OCI-LY7 (cell line): ENCODE results near the gene PILRB. TPM values are rescaled to one million over a fixed set of nuclear protein-coding genes. Genes with fewer than 3 reads are reported as not detected.

Experiments used
- BruUV-seq: library from RNA; stranded (reverse); fragments of 400-500 nt; replicated peaks from 2 replicates; lab custom pipeline; 2021; lab: Mats Ljungman, UMichigan
- CTCF ChIA-PET: fragments of 300-600 bp; sonication (Branson Sonifier 250); formaldehyde crosslinking; loops from one replicate; lab custom pipeline; 2022; ENCODE audit warnings: antibody characterized with exemption; ENCODE audit not compliant: unreplicated experiment; lab: Charles Lee
- POLR2A ChIA-PET: fragments of 300-600 bp; sonication (Branson Sonifier 250); formaldehyde crosslinking; loops from one replicate; lab custom pipeline; 2022; ENCODE audit warnings: antibody characterized with exemption; lab: Charles Lee
- DNase-seq: peaks from one replicate; pipeline ENCODE4 v3.0.0-alpha.2; 2015; ENCODE audit warnings: low spot score
- H2AFZ ChIP-seq: fragments of 200-600 bp; sonication (generic), shearing (Covaris generic); 2 replicates; pipeline ENCODE4 v1.6.1; 2014; ENCODE audit warnings: mild to moderate bottlenecking, antibody characterized with exemption, low read length, moderate library complexity
- H3K27ac ChIP-seq: fragments of 200-600 bp; sonication (generic); 2 replicates; pipeline ENCODE4 v1.5.1; 2014; ENCODE audit warnings: mixed run types, low read depth, mild to moderate bottlenecking, moderate library complexity, low read length, inconsistent platforms; ENCODE audit not compliant: poor library complexity, severe bottlenecking
- H3K36me3 ChIP-seq: fragments of 200-600 bp; sonication (generic); 2 replicates; pipeline ENCODE4 v1.6.1; 2014; ENCODE audit warnings: mild to moderate bottlenecking, antibody characterized with exemption, low read length, moderate library complexity, mixed read lengths; ENCODE audit not compliant: insufficient read depth
- H3K4me1 ChIP-seq: fragments of 200-600 bp; sonication (generic); 2 replicates; pipeline ENCODE4 v1.5.1; 2014; ENCODE audit warnings: mild to moderate bottlenecking, low read length; ENCODE audit not compliant: insufficient read depth, poor library complexity, severe bottlenecking
- H3K4me2 ChIP-seq: fragments of 200-600 bp; sonication (generic); 2 replicates; pipeline ENCODE4 v1.6.1; 2014; ENCODE audit warnings: mild to moderate bottlenecking, low read length
- H3K4me3 ChIP-seq: fragments of 200-600 bp; sonication (generic); 2 replicates; pipeline ENCODE4 v1.5.1; 2014; ENCODE audit warnings: mild to moderate bottlenecking, low read depth, low read length; ENCODE audit not compliant: poor library complexity, severe bottlenecking
- H3K79me2 ChIP-seq: fragments of 200-600 bp; sonication (generic); 2 replicates; pipeline ENCODE4 v1.6.1; 2016; ENCODE audit warnings: low read depth, mild to moderate bottlenecking, low read length, moderate library complexity, mixed read lengths; ENCODE audit not compliant: insufficient read depth
- H3K9me2 ChIP-seq: fragments of 200-600 bp; sonication (generic); 2 replicates; pipeline ENCODE4 v1.6.1; 2016; ENCODE audit warnings: mild to moderate bottlenecking, low read length, mixed read lengths; ENCODE audit not compliant: insufficient read depth
- H3K9me3 ChIP-seq: fragments of 200-600 bp; sonication (generic); 2 replicates; pipeline ENCODE4 v1.6.1; 2014; ENCODE audit warnings: mild to moderate bottlenecking, mixed run types, low read length, mixed read lengths
- H4K20me1 ChIP-seq: fragments of 200-600 bp; sonication (generic); 2 replicates; pipeline ENCODE4 v1.6.1; 2014; ENCODE audit warnings: mild to moderate bottlenecking, antibody characterized with exemption, low read length, moderate library complexity, mixed read lengths; ENCODE audit not compliant: insufficient read depth
- EZH2phosphoT487 ChIP-seq: fragments of 200-600 bp; sonication (generic); IDR thresholded peaks from 2 replicates; pipeline ENCODE4 v1.6.1; 2018; ENCODE audit warnings: low read depth, borderline replicate concordance, mild to moderate bottlenecking, mixed run types, antibody characterized with exemption, low read length, moderate library complexity, mixed read lengths
- intact Hi-C: fragments of 100-400 bp; cut with micrococcal nuclease; formaldehyde crosslinking; loops from one replicate; pipeline ENCODE4 v1.10.0; 2022; ENCODE audit not compliant: unreplicated experiment
- total RNA-seq, 2 experiments: library from RNA; depleted of rRNA in 1 of 2; stranded (reverse); fragments of >200 nt in 1 of 2; shearing (Covaris generic) in 1 of 2; gene quantifications; 2 replicates each; pipeline ENCODE4 v1.2.3, GENCODE V29; 2014 to 2022
- TF ChIP-seq, protein P1 (sequence below): fragments of 200-600 bp; sonication (generic); conservative IDR thresholded peaks from 2 replicates; pipeline ENCODE4 v1.5.1; 2014; ENCODE audit warnings: mild to moderate bottlenecking, antibody characterized with exemption, low read length, moderate library complexity, mixed read lengths

The PILRB gene
- total RNA-seq, 2 experiments from 2014 or later, result 95.0 to 102 TPM

DNA sequence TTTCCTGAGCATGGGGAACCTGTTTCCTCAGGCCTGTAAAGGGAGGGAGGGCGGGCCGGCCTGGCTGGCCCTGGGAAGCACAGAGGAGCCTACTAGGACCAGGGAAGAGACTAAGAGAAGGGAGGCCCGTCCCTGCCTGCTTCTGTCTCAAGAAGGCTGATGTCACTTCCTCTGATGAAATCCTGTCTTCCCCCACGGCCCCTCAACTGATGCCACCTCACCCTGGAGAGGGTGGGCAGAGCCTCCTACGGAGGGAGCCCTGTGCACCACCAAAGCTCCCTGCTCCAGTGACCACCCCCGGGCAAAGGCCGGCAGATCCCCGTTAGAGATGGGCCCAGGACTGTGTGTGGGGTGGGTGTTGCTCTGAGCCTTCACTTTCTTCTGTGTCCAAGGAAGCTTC lies 14.3 kb downstream of the PILRB start:
- Histone ChIP-seq H3K27ac (peak overlapping the region; percentile 22), H3K4me3 (no peak overlapping the region), H3K4me2 (peak overlapping the region; percentile 55), H3K9me2 (no peaks in the 10 kb centered on the region), H3K9me3 (no peaks in the 10 kb centered on the region), H4K20me1 (no peaks in the 10 kb centered on the region), H3K4me1 (peaks cover 68% of the 10 kb centered on the region), H3K79me2 (no peaks in the 10 kb centered on the region), H2AFZ (peak overlapping the region; percentile 31; the same call in 1 of the 2 replicates), H3K36me3 (peaks cover 16% of the 10 kb centered on the region)
- ChIA-PET CTCF (no interaction called here), POLR2A (interaction anchor here (1.4 kb wide), 1 partner anchor 31 kb away, joined by 3 read pairs; no protein-coding TSS in a partner anchor)
- DNase-seq, result peak; percentile 52
- intact Hi-C loops, result no loop called here
- no TSS peak for BruUV-seq
- TF ChIP-seq, protein P1, sequence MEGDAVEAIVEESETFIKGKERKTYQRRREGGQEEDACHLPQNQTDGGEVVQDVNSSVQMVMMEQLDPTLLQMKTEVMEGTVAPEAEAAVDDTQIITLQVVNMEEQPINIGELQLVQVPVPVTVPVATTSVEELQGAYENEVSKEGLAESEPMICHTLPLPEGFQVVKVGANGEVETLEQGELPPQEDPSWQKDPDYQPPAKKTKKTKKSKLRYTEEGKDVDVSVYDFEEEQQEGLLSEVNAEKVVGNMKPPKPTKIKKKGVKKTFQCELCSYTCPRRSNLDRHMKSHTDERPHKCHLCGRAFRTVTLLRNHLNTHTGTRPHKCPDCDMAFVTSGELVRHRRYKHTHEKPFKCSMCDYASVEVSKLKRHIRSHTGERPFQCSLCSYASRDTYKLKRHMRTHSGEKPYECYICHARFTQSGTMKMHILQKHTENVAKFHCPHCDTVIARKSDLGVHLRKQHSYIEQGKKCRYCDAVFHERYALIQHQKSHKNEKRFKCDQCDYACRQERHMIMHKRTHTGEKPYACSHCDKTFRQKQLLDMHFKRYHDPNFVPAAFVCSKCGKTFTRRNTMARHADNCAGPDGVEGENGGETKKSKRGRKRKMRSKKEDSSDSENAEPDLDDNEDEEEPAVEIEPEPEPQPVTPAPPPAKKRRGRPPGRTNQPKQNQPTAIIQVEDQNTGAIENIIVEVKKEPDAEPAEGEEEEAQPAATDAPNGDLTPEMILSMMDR, result no peak
- TF ChIP-seq EZH2phosphoT487, result no peak

DNA sequence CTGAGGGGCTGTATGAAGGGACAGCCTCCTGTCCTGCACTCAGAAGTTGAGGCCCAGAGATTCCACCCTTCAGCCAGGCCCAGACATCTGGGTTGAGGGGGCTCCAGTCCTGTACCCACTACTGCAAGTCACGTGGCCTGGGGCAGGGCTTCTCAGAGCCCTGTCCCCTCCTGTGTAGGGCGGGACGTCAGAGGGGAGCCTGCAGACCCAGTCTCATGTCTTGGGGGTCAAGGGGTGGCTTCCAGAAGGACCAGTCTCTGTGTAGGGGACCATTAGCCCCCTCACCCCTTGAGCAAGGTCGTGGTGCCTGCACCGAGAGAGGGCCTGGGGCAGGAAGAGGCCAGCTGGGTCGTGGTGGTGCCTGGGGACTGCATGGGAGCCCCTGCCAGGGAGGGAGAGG lies 14.8 kb downstream of the PILRB start:
- H3K4me1 ChIP-seq, result peaks cover 64% of the 10 kb centered on the region
- H2AFZ ChIP-seq, result peak overlapping the region; percentile 31; the same call in 1 of the 2 replicates
- no peaks in the 10 kb centered on the region for H3K9me3 ChIP-seq
- no peaks in the 10 kb centered on the region for H3K9me2 ChIP-seq
- peak overlapping the region; percentile 55 for H3K4me2 ChIP-seq
- no peaks in the 10 kb centered on the region for H4K20me1 ChIP-seq
- H3K36me3 ChIP-seq, result peaks cover 12% of the 10 kb centered on the region
- TF ChIP-seq, protein P1, result no peak
- no peak for TF ChIP-seq EZH2phosphoT487
- peak overlapping the region; percentile 22 for H3K27ac ChIP-seq
- no peak overlapping the region for H3K4me3 ChIP-seq
- no TSS peak for BruUV-seq
- no peak for DNase-seq
- H3K79me2 ChIP-seq, result no peaks in the 10 kb centered on the region
- intact Hi-C loops, result no loop called here
- POLR2A ChIA-PET, result interaction anchor here (1.4 kb wide), 1 partner anchor 30 kb away, joined by 3 read pairs; no protein-coding TSS in a partner anchor
- CTCF ChIA-PET, result no interaction called here

DNA sequence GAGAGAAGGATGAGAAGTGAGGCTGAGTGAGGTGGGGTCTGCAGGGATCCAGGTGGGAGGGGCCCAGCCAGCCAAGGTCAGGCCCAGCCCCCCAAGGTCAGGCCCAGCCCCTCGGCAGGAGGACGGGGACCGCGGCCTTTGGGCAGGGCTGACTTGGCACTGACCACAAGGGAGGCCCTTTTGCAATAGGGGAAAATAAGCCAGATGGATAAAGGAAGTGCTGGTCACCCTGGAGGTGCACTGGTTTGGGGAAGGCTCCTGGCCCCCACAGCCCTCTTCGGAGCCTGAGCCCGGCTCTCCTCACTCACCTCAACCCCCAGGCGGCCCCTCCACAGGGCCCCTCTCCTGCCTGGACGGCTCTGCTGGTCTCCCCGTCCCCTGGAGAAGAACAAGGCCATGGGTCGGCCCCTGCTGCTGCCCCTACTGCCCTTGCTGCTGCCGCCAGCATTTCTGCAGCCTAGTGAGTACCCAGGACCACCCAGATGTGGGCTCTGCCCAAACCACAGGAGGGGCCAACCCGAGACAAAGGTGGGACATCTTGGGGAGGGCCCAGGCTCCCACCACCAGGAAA lies 15.4 kb downstream of the PILRB start, which contains the start of gene PILRA:
TSS of gene PILRA (plus strand) at position 227 of the 571 bp plus-strand sequence. CDS start at position 397, 170 bp downstream.
- Histone ChIP-seq H3K9me2 (no peaks in the 10 kb centered on the region), H3K36me3 (peaks cover 6% of the 10 kb centered on the region; the same call in 1 of the 2 replicates), H3K4me1 (peaks cover 58% of the 10 kb centered on the region), H3K9me3 (no peaks in the 10 kb centered on the region), H3K79me2 (no peaks in the 10 kb centered on the region), H3K27ac (peak within 1 kb of the TSS; percentile 22), H3K4me2 (peak within 1 kb of the TSS; percentile 55), H2AFZ (peak within 1 kb of the TSS; percentile 31; the same call in 1 of the 2 replicates), H3K4me3 (peak within 1 kb of the TSS; percentile 11), H4K20me1 (no peaks in the 10 kb centered on the region)
- ChIA-PET POLR2A (no interaction called here), CTCF (no interaction called here)
- no peak for DNase-seq
- intact Hi-C loops, result no loop called here
- TF ChIP-seq, protein P1, result no peak
- no peak for TF ChIP-seq EZH2phosphoT487
- BruUV-seq, result no TSS peak
